ENCODE measurements around the gene EXO1. TPM values are rescaled to one million over a fixed set of nuclear protein-coding genes. Genes with fewer than 3 reads are reported as not detected.

The EXO1 gene
- total RNA-seq, 6 donors from 2014 or later: 0.59 to 4.3 (median 1.8) TPM; not detected in 1

GRCh38 chr1:241817956-241818612, 29.9 kb upstream of the EXO1 start:
- Histone ChIP-seq H3K27me3 (no peaks in the 10 kb centered on the region), H3K9me3 (no peaks in the 10 kb centered on the region), H3K4me1 (no peaks in the 10 kb centered on the region), H3K4me3 (no peak overlapping the region), H3K27ac (no peak overlapping the region), H3K36me3 (no peaks in the 10 kb centered on the region)
- TF ChIP-seq POLR2A (IDR thresholded peaks at IDR 0.05) (no peak), POLR2AphosphoS5 (IDR thresholded peaks at IDR 0.05) (no peak), EP300 (IDR thresholded peaks at IDR 0.05) (no peak)
- TF ChIP-seq, protein P1, sequence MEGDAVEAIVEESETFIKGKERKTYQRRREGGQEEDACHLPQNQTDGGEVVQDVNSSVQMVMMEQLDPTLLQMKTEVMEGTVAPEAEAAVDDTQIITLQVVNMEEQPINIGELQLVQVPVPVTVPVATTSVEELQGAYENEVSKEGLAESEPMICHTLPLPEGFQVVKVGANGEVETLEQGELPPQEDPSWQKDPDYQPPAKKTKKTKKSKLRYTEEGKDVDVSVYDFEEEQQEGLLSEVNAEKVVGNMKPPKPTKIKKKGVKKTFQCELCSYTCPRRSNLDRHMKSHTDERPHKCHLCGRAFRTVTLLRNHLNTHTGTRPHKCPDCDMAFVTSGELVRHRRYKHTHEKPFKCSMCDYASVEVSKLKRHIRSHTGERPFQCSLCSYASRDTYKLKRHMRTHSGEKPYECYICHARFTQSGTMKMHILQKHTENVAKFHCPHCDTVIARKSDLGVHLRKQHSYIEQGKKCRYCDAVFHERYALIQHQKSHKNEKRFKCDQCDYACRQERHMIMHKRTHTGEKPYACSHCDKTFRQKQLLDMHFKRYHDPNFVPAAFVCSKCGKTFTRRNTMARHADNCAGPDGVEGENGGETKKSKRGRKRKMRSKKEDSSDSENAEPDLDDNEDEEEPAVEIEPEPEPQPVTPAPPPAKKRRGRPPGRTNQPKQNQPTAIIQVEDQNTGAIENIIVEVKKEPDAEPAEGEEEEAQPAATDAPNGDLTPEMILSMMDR (IDR thresholded peaks at IDR 0.05): no peak
- DNase-seq (no peak), ATAC-seq (ENCODE audit: low FRiP score in 2 of 2) (no peak)
- WGBS, 2 donors: 55 to 68% methylated on average over 3 of the region's 3 CpGs

DNA sequence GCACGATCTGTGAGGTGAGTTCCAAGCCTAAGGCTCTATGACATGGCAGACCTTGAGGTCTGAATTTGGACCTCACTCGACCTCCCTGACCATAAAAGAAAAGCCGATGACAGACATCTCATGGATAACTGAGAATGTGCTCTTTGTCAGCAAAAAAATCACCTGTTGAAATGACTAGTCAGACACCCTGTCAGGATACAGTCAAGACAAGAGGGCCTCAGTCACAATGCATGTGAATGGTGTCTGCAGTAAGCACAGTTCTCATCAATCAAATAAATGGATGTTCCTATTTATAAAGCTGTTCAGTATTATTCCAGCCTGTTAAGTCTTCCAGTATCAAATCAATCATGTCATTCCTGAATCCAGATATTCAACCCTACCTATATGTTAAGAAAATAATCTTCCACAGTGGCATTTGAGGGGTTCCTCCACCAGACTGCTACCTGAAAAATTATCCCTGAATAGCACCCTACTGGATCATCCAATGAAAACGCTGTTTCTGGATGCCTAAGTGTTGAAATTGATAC, 28.6 kb upstream of the EXO1 start:
- 82% methylated on average over 4 of the region's 4 CpGs for WGBS, 2 donors
- Histone ChIP-seq H3K4me1 (no peaks in the 10 kb centered on the region), H3K36me3 (no peaks in the 10 kb centered on the region), H3K27me3 (no peaks in the 10 kb centered on the region), H3K4me3 (no peak overlapping the region), H3K27ac (no peak overlapping the region), H3K9me3 (no peaks in the 10 kb centered on the region)
- TF ChIP-seq, protein P1 (IDR thresholded peaks at IDR 0.05): no peak
- TF ChIP-seq EP300 (IDR thresholded peaks at IDR 0.05): no peak
- no peak for TF ChIP-seq POLR2AphosphoS5 (IDR thresholded peaks at IDR 0.05)
- TF ChIP-seq POLR2A (IDR thresholded peaks at IDR 0.05): no peak
- no peak for ATAC-seq (ENCODE audit: low FRiP score in 2 of 2)
- DNase-seq: no peak

DNA sequence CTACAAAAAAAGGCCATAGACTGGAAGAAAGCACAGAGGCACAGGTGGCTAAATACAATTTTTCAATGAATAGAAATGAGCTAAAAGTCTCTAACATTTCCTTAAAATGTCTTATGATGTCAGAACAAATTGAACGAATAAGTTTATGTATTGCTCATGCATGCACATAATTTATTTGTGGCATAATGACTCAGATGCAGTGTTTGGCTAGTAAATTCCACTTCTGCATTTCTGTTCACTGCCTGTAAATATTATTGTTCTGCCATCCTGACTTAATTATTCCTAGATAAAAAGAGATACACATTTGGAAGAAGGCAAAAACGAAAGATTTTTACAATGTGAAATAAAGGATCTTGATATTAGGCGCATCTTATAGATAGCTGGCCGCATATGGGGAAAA, 26.6 kb upstream of the EXO1 start:
- no peak for DNase-seq
- Histone ChIP-seq H3K36me3 (no peaks in the 10 kb centered on the region), H3K27me3 (no peaks in the 10 kb centered on the region), H3K9me3 (no peaks in the 10 kb centered on the region), H3K27ac (no peak overlapping the region), H3K4me1 (no peaks in the 10 kb centered on the region), H3K4me3 (no peak overlapping the region)
- WGBS, 2 donors: 85 to 87% methylated on average over 4 of the region's 4 CpGs
- TF ChIP-seq, protein P1 (IDR thresholded peaks at IDR 0.05): no peak
- TF ChIP-seq POLR2A (IDR thresholded peaks at IDR 0.05) (no peak), POLR2AphosphoS5 (IDR thresholded peaks at IDR 0.05) (no peak), EP300 (IDR thresholded peaks at IDR 0.05) (no peak)
- no peak for ATAC-seq (ENCODE audit: low FRiP score in 2 of 2)

GRCh38 chr1:241822846-241823245, 25.2 kb upstream of the EXO1 start:
- TF ChIP-seq POLR2A (IDR thresholded peaks at IDR 0.05) (no peak), POLR2AphosphoS5 (IDR thresholded peaks at IDR 0.05) (no peak), EP300 (IDR thresholded peaks at IDR 0.05) (no peak)
- TF ChIP-seq, protein P1 (IDR thresholded peaks at IDR 0.05): no peak
- Histone ChIP-seq H3K4me1 (no peaks in the 10 kb centered on the region), H3K27me3 (no peaks in the 10 kb centered on the region), H3K36me3 (no peaks in the 10 kb centered on the region), H3K9me3 (no peaks in the 10 kb centered on the region), H3K4me3 (no peak overlapping the region), H3K27ac (no peak overlapping the region)
- no peak for ATAC-seq (ENCODE audit: low FRiP score in 2 of 2)
- DNase-seq: no peak

GRCh38 chr1:241823925-241824324, 24.1 kb upstream of the EXO1 start:
- no peak for DNase-seq
- no peaks in the 10 kb centered on the region for H3K36me3 ChIP-seq
- H3K27ac ChIP-seq: no peak overlapping the region
- no peak for TF ChIP-seq EP300 (IDR thresholded peaks at IDR 0.05)
- TF ChIP-seq, protein P1 (IDR thresholded peaks at IDR 0.05): no peak
- no peak for TF ChIP-seq POLR2A (IDR thresholded peaks at IDR 0.05)
- TF ChIP-seq POLR2AphosphoS5 (IDR thresholded peaks at IDR 0.05): no peak
- no peak for ATAC-seq (ENCODE audit: low FRiP score in 2 of 2)
- no peaks in the 10 kb centered on the region for H3K9me3 ChIP-seq
- no peak overlapping the region for H3K4me3 ChIP-seq
- H3K4me1 ChIP-seq: no peaks in the 10 kb centered on the region
- H3K27me3 ChIP-seq: no peaks in the 10 kb centered on the region
- 71 to 81% methylated on average over 1 of the region's 1 CpG for WGBS, 2 donors

Data from upper lobe of left lung (tissue), 6 donors.